Stimulated activated CD8-positive, alpha-beta memory T cell treated with anti-CD3 and anti-CD28 coated beads, Interleukin-12 subunit alpha, Interleukin-12 subunit beta, amount 100 ng/mL, for 1 hour (primary cell): ENCODE data around the gene POU3F2.

Experiments
- DNase-seq: peaks from one replicate; pipeline ENCODE4 v3.0.0-alpha.2; 2020; ENCODE audit warnings: low read depth

Gene POU3F2

DNA sequence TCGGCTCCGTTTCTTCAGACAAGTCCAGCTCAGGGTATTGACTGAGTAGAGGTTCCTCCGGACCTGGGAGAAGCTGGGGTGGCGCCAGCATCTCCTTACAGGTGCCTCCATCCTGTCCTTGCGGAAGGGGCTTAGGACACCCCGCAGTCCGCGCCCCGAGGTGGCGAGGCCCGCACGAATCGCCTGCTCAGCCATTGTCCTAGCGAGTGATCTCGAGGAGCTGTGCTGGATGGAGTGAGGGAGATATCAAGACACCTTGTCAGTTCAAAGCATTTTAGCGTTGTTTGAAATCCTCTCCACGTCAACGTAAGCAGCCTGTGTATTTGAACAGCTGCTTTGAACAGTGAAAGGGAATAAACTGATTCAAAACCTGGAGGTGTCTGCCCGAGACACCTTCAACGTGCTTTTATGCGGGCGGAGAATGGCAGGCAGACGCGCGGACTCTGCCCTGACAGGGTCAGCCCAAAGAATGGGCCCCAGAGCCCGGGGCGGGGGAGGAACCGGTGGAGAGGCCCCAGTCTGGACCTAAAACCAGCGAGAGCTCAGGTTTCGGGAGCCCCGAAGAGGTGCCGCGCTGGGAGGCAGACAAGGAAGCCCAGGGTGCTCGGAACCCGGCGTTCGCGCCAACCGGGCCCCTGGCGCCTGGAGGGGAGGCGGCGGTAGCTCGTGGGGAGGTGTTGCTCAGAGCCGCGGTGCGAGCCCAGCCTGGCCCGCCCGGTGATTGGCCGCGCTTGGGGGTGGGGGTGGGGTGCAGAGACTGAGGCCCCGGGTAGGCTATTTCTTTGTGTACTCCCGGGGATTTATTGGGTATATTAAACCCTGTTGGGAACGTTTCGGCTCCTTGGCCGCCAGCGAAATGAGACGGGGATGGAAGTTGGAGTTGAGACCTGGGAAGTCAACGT is 3.1 kb upstream of the POU3F2 start:
- DNase-seq = no peak

DNA sequence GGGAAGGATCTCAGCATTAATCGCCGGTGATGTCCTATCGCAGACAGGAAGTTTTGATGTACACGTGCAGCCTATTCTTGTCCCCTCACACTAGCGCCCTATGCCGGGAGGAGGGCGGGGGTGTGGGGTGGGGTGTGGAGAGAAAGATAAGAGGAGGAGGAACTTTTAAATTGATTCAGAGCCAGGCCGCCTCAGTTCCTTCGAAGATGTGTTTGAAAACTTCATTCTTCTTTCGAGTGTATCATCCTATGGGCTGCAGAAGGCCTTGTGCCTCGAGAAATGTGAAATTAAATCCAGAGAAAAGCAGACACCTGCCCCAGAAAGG is 2.5 kb upstream of the POU3F2 start:
- DNase-seq = no peak

- no peak for DNase-seq
Measured at GRCh38 chr6:98832284-98833056, 1.9 kb upstream of the POU3F2 start.

GRCh38 chr6:98833057-98833306 is 1.4 kb upstream of the POU3F2 start:
- no peak for DNase-seq

DNA sequence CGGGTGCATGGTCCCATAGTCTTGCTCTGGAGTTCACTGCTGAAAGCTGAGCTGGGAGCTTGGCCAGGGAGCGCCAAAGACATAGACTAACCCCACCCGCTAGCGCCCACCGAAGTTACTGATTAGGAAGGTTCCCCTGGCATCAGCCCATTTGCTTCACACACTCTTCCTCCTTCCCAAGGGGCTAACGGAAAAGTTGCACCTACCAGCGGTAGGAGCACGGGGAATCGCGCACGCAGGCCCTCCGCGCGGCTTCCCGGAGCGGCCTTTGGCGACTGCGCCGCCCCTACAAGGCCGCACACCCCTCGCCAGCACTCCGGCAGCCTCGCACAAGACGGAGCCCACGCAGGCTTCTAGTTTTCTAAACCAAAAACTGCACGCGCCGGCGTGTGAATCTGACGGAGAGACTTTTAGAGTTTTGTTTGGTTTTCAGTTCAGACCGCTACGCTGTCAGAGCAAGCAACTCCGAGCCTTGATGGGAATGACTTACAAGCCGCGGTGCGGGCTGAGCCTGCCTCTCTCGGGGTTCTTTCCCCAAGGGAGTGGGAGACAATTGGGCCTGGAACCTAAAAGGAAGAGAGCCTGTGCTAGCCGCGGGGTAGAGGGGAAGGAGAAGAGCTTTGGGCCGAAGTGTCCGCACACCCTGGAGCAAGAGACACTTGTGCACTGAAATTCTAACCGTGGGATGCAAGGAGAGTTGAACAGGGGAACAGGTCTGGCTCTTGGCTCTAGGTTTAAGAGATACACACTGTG is 891 bp upstream of the POU3F2 start:
- DNase-seq = no peak

DNA sequence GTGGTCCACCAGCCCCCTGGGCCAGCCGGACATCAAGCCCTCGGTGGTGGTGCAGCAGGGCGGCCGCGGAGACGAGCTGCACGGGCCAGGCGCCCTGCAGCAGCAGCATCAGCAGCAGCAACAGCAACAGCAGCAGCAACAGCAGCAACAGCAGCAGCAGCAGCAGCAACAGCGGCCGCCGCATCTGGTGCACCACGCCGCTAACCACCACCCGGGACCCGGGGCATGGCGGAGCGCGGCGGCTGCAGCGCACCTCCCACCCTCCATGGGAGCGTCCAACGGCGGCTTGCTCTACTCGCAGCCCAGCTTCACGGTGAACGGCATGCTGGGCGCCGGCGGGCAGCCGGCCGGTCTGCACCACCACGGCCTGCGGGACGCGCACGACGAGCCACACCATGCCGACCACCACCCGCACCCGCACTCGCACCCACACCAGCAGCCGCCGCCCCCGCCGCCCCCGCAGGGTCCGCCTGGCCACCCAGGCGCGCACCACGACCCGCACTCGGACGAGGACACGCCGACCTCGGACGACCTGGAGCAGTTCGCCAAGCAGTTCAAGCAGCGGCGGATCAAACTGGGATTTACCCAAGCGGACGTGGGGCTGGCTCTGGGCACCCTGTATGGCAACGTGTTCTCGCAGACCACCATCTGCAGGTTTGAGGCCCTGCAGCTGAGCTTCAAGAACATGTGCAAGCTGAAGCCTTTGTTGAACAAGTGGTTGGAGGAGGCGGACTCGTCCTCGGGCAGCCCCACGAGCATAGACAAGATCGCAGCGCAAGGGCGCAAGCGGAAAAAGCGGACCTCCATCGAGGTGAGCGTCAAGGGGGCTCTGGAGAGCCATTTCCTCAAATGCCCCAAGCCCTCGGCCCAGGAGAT is 1.0 kb downstream of the POU3F2 start:
- no peak for DNase-seq

DNA sequence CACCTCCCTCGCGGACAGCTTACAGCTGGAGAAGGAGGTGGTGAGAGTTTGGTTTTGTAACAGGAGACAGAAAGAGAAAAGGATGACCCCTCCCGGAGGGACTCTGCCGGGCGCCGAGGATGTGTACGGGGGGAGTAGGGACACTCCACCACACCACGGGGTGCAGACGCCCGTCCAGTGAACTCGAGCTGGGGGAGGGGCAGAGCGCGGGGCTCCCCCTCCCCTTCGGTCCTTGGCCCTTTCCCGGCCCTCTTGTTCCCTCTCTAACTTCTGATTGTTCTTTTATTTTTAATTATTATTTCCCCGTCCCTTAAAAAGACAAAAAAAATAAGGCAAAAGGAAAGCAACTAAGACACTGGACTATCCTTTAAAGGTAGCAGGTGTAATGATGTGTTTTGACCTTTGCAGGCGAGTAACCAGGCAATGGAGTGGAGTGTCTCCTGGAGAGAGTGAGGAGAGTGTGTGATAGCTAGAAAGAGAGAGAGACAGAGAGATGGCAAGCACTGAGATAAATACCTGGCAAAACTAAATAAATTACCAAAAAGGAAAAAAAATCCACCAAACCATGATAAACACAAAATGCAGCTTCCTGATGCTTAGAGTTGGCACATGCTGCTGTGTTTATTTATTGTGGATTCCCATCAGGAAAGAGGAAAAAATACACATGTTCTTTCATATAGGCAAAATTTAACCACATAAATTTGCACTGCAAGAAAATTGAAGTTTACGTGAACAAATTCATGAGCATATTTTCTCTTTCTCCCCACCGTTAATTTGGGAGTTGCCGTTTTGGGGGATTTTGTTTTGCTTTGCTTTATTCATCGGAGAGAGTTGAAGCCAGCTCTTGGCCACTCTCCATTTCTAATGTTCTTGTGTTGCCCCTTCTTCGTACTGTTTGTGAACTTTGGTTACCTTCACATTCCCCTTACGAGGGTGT is 1.9 kb downstream of the POU3F2 start:
- no peak for DNase-seq

DNA sequence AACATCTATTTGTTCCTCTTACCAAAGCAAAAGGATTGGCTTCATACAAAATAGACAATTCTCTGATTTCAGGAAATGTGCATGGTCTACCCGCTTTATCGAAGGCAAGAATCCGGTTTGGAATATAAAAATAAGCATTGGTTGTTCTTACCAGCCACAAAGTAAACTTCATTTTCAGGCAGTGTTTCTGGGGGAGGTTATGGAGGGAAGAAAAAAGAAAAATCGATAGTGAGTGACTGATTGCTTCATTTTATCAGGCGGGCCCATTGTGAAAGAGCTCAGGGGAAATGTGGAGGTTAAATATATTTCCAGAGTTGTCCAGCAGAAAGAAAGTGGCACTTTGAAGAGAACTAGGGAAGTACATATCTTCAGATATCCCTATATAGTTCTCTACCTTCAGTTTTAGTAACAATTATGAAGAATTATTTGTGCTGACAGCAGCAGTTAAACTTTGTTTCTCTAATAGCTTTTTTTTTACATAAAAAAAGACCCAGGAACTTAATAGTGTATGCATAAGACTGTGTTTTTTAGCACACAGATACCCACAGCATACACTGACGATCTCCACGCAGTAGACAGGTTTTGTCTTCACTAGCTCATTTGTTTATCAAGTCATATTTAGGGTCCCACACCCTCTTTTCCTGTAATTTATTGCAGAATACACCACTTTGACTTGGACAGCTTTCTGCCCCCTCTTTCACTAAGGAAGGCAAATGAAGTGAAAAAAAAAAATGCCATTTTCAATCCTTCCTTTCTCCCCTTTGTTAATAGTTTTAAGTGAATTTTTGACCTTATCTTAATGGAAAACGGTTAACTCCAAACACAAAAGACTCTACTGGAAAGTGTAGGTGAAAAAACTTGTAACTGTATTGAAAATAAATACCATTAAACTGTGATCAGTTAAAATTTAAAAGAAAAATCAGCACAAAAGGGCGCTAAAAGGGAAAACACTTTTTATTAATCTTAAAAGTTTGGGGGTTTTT is 2.9 kb downstream of the POU3F2 start:
- DNase-seq = no peak

DNA sequence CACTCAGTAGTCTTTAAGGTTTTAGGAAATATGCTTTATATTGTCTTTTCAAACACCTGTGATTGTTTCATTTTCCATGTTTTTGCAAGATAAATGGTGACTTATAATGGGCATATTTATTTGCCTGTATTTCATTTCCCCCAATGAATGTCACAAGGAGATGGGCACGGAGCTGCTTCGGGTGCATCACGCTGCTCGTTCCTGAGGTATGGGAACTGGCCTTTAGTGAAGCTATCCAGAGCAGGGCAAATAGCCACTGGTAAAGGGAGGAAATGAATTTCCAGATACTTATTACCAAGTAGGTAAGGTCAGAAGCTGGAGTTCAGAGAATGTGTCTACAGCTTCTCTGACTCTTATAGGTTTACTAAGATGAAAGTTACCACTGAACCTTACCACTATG is 3.7 kb downstream of the POU3F2 start:
- no peak for DNase-seq

GRCh38 chr6:98838975-98839374 is 4.6 kb downstream of the POU3F2 start:
- DNase-seq = no peak

- DNase-seq = no peak
Measured at GRCh38 chr6:98839781-98840361, 5.5 kb downstream of the POU3F2 start.

DNA sequence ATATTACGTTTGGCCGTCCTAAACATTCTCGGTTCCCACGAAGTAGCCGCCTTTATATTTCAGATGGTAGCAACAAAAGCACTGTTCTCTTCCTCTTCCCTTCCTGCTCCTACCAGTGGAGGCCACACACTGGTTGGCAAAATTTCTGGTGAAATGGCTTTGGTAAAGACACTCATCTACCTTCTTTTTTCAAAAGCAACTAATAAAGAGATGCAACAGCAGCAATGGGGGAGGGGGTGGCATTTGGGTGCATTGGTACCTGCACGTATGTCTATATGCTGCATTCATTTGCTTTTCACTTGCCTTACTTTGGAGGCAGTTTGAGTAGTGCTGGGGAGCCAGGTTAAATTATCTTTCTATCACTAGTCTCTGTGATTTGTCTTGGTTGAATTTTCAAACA is 6.0 kb downstream of the POU3F2 start:
- DNase-seq = no peak

GRCh38 chr6:98840996-98841513 is 6.7 kb downstream of the POU3F2 start:
- DNase-seq = no peak

DNA sequence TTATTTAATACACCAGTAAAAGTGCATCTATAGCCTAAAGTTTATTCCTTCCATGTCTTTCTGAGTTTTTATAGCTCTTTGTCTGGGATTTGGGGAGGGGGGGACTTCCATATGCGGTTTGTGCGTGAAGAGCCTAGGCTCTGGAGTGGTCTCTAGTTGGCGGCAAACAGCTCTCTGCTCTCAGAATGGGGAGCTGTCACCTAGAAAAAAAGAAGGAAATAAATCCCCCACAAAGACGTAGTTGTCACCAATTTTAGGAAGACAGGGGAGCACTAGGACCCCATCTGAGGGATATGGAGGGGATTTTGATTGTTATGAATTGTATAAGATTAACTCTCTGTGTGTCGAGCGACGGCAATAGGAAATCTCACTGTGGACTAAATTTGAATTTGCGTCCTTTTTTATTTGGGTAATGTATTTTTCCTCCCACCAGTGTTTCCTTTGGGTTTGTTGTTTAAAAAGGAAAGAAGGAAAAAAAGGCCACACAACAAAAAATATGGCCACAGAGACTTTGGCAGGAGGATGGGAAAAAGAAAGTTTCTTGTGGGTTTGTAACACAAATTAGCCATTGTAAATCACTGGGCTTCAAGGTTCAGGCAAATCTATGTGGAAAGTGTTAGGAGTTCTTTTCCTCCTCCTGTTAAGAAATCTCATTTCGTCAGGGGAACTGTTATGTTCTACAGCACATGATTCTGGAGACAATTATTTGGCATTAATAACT is 7.4 kb downstream of the POU3F2 start:
- DNase-seq = no peak

DNA sequence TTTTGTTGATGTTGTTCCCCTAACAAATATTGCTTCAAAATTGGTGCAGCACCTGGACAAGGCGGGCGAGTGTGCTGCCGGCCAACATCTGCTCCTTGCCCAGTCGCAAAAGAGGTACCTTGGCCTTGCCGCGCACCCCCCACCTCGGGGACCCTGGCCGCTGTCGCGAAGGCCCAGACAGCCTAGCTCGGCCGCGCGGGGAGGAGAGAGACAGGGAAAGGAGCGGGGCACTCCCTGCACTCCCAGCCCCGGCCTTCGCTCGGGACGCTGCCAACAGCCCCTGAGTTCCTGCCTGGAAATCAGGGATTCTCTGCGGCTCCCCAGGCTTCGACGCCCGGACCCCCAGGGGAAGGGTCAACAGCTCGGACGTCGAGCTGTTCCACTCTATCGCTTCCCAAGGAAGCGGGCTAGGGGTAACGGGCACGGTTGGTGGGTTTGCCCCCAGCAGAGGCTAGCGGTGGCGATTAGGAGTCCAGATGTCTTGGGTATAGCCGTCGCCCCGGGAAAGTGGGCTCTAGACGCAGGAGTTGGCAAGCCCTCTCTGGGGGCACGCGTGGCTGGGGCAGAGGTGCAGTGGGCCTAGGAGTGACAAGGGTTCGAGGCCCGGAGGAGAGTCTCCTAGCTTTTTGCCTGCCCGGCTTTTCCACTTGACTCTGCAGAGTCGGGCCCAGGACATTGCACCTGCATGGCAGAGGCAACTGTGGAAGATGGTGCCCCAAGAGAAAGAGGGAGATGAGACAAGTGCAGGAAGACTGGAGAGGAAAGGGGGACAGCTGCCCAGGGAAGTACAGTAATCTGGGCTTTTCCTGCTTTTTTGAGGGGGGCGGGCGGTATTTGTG is 8.2 kb downstream of the POU3F2 start:
- no peak for DNase-seq

- DNase-seq = no peak
Measured at GRCh38 chr6:98843271-98844243, 9.2 kb downstream of the POU3F2 start.
